ENCODE measurements around the gene B3GALNT2. TPM values are rescaled to one million over a fixed set of nuclear protein-coding genes. Genes with fewer than 3 reads are reported as not detected.

The B3GALNT2 gene
- 55.8 and 60.1 TPM in 2 replicates for total RNA-seq

DNA sequence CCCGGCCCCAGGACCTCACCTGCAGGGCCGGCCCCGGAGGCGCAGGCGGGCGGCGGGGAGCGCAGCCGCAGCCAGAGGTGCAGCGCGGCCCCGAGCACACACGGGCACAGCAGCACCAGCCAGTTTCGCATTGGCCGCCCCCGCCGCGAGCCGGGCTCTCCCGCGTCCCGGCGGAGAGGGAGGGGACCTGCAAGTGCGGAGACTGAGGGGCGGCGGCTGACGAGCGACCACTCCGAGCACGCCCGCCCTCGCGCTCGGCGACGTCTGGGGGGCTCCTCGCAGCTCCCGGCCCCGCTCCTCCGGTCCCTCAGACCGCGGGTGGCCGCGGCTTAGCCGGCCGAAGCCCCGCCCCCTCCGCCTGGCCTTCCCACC is at the start of gene B3GALNT2:
Gene B3GALNT2 (minus strand): TSS at position 331 of the 372 bp plus-strand sequence. CDS start 200 bp downstream, at position 131.

Other genes with a start within 250 kb of the B3GALNT2 start
- 38.7 and 41.8 TPM in 2 replicates for gene ARID4B, start 176.3 kb downstream of the B3GALNT2 start, total RNA-seq
- gene GGPS1, start 175.9 kb downstream of the B3GALNT2 start, total RNA-seq = 19.5 and 23.9 TPM in 2 replicates
- gene TBCE, start 137.0 kb downstream of the B3GALNT2 start, total RNA-seq = 19.5 and 21.5 TPM in 2 replicates
- gene GNG4, start 145.3 kb upstream of the B3GALNT2 start, total RNA-seq = 3.2 and 3.7 TPM in 2 replicates

All from smooth muscle cell of bladder (primary cell).